AG08396 (cell line): ENCODE results near the gene AGXT.

Source experiments
- DNase-seq: peaks from one replicate; pipeline ENCODE4 v3.0.0; 2012; ENCODE audit warnings: low spot score, mixed read lengths

Gene AGXT

DNA sequence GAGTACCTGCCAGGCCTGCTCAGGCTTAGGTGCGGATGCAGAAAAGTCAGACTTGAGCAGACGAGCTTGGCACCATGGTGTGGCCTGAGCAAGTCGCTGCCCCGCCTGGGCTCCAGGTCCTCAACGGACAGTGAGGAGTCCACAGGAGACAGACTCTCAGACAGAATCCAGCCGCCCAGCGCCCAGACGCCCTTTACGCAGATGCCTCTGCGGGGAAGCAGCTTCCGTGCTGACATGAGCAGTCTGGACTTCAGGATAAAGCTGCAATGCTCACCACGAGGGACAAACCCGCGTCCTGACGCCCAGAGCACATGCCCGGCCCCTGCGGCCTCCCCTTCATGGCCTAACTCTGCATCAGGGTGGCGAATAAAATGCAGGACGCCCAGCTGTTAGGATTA is 30.8 kb downstream of the AGXT start:
- no peak for DNase-seq

DNA sequence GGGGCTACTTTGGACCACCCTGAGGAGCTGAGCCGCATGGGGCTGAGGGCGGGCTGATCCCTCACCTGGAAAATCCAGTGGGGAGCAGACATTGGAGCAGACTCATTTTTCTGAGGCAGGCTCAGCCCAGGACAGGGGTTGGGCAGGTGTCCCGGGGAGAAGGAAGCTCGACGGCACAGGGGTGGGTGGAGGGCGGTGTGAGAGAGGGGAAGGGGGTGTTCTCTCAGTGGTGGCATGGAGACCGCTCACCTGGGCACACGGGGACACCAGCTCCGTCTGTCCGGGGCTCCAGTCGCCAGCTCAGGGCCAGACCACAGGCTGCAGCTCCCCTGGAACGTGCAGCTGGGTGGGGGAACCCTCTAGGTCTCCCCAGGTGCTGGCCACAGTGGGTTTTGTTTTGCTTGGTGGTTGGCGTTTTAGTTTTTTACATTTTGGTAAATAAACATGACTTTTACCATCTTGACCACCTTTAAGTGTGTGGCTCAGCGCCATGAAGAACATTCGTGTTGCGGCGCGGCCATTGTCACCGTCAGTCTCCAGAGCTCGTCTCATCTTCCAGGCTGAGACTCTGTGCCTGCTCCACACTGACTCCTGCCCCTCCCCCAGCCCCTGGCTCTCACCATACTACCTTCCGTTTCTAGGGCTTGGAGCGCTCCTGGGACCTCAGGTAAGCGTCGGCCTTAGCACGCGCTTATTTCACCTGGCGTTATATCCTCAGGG is 31.7 kb downstream of the AGXT start:
- DNase-seq: no peak

DNA sequence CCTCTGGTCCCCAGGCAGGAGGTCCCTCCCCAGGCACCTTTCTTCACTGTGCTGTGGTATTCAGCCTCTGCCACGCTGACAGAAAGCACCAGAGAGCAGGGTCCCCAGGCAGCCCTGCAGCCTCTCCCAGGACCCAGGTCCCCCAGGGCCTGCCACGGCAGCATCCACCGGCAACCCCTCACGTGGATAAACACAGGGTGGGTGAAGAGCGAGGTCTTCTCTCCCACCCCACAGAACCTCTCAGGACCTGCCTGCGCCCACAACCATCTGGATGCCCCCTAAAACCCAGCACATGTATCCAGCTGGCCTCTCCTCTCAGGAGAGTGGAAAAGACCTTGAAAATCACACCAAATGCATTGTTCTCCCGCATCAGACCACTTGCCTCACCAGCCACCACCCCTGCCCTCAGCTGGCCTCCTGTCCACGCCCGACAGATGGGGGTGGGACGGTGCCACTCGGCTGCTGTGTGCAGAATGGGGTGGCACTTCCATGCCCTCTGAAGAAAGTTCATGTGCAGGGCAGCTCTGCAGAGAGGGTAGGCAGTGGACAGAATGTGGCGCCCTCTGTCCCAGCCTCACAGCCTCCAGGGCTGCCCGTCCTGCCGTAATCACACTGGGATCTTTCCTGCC is 33.5 kb downstream of the AGXT start:
- DNase-seq: no peak

DNA sequence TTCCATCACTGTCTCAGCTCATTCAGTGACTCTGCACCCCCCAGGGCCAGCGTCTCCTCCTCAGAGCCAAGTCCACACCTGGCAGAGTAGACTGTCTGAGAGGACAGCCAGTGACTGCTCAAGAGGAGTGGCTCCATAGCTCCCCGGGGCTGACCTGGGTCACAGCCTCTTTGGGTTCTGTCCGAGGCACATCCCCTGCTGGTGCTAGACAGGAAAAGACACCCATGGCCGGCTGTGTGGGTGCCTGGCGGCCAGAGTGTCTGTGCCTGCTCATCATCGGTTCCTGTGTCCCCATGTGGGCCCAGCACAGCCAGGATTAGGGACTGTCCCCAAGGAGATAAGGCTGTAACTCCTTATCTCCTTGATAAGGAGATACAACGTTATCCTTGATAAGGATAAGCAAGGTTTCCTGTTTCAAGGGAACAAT is 34.0 kb downstream of the AGXT start:
- no peak for DNase-seq

DNA sequence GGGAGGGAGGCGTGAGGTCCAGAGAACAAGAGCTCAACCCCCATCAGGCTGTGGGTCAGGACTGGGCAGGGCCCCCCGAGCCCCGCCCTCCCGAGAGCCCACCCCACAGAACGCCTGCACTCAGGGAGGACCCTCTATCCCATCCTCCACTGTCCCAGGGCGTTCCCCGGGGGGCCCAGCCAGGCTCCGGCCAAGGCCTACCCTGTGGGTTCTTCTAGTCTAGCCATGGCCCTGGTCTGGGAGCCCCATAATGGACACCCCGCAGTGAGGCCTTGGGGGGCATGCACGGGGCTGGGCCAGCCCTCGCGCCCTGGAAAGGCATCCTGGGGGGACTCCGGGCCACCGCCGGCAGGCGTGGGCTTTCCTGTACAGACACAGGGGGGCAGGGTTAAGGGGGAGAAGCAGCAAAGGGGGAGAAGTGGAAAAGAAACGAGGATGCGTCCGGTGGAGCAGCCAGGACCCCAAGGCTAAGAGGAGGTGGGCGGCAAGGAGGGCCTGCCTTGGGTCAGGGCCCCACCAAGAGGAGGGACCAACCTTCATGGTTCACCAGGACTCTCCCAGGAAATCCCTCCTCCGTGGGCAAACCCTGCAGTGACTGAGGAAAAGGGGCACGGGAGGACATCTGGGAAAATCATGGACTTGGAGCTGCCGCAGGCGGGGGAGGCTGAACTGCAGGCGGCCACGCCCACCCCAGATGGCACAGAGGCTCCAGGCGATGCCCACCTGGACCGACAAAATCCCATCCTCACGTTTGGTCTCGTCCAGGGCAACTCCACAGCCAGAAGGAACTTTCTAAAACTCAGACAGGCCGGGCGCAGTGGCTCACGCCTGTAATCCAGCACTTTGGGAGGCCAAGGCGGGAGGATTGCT is 34.8 kb downstream of the AGXT start:
- DNase-seq: no peak

DNA sequence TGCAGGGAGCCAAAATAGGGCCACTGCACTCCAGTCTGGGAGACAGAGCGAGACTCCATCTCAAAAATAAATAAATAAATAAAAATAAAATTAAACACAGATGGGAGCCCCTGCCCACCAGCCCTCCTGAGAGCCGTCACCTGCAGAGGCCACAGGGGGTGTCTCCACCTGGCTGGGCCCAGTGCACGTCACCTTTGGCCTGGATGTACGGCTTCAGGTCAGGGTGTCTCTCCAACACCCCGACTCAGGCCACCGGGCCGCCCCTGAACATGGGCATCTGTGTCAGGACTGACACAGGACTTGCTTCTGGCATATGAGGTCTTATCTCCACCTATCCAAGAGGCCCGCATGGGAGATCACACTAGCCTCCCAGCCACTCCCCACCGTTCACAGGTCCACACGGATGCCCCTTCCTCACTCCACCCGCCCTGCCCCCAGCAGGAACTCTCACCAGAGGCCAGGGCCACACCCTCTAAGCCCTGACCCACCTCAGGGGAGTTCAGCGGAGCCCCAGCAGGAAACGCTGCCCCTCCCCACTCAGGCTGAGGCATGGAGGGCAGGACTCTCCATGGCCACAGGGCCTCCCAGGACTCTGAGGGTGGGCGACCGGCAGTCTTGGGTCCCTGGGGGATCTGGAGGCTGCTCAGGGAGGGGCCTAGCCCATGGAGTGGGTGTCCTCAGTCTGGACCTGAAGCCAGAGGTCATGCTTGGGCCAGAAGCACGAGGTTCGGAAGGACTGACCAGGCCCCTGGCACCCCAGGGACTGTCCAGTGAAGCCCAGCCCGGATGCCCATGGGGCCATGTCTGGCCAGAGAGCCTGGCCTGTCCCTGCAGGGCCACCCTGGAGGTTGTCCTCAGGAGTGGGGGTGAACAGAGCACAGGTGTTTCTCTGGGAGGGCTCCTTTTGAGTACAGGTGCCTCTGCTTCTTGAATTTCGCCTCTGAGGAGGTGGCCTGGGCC is 35.9 kb downstream of the AGXT start:
- DNase-seq: no peak

DNA sequence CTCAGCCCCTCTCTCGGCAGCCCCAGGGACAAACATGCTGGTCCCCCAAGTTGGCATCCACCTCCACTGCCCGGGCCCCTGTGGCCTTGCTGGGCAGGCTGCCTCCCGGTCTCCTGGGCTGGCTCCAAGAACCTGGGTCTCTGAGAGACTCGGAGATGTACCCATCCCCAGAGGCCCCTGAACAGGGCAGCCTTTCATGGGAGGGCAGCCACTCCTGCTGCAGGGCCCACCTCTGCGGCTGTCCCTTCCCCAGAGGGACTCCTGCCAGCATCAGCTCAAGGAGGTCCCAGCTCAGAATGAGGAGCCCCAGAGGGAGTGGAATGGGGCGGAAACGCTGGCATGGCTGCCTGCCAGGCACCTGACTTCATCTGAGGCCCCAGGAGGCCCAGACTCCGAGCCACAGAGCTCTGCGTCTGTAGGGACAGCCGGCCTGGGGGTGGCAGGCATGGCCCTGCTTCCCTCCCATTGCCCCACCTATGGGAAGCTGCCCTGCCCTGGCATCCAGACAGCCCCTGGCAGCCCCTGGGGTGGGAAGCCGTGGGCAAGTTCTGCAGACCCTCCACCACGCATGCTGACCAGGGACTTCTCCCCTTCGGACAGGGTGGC is 36.7 kb downstream of the AGXT start:
- DNase-seq: no peak

DNA sequence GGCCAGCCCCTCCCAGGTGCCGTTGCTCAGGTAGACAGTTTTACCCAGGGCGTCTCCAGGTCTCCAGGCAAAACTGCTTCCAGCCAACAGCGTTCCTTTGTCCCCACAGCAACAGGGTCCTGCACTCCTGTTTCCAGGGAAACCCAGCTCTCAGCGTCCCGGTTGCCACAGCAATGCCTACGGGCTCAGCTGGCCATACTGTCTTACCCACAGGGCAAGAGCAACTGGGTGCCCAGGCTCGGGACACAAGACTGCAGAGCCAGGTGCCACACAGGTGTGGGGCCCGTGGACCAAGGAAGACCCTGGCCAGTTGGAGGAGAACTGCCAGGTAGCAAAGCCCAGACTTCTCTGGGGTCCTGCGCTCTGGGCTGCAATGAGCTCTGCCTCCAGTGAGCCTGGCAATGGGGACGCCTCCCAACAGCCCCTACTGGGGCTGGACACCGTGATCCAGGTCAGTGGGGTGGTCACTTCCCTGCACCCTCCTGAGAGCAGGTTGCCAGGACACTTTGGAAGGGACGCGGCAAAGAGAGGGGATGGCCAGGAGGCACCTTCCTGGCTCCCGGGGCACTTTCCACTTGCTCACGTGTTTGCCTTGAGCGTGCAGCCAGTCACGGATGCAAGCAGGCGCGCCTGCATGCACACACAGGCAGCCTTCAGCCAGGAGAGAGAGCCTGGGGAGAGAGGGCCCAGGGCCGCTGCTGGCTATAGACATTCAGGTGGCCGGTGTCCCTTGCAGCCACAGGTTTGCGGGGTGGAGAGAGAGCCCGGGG is 37.7 kb downstream of the AGXT start, which contains the start of gene CROCC2:
Gene CROCC2, plus strand, starts transcription at position 196 of the 770 bp plus-strand sequence. Its CDS starts 178 bp downstream, at position 374.
- no peak for DNase-seq

DNA sequence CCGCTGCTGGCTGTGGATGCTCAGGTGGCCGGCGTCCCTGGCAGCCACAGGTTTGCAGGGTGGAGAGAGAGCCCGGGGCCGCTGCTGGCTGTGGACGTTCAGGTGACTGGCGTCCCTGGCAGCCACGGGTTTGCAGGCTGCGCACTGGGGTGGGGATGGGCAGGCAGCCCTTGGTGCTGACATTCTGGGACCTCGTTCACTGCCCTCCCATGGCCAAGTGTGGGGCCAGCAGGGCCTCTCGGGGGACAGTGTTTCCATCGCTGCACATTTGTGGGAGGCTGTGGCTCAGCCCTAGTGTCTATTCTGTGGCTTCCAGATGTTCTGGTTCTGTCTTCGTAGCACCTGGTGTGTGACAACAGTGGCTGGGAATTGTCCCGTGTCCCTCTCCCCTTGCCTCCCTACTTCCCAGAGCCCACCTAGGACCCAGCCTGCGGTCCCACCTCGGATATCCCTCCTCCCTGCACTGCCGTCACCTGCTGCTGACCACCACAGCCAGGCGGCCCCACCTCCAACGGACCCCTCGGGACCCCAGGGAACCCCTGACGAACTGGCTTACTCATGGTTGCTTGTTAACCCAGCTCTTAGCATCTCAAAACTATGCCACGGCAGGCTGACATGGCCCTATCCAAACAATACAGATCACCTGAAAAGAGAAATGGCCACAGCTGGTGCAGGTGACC is 38.4 kb downstream of the AGXT start:
- no peak for DNase-seq

DNA sequence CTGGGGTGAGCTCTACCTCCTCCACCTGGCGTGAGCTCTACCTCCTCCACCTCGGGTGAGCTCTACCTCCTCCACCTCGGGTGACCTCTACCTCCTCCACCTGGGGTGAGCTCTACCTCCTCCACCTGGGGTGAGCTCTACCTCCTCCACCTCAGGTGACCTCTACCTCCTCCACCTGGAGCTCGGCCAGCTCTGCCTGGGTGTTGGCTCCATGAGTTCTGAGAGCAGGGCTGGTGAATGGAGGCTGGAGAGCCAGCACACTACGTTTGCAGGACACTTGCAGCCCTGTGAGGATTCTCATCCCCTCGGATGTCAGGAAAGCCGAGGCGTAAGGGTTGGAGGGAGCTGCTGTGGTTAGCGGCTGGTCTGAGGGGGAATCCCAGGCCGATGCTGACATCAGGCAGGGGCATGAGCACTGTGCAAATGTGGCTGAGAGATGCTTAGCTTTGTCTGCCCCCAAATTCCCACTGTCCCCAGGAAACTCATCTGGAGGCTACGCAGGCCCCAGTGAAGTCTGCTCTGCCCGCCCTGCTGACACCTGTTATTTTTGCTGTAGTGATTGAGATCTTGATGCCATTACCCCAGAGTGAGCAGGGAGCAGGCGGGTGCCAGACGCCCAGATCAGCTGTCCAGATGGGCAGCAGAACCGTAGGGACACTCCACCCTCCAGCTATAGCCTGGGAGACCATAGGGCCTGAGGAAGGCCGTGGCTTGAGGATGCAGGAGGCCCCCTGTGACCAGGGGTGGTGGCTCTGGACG is 40.8 kb downstream of the AGXT start:
- no peak for DNase-seq

DNA sequence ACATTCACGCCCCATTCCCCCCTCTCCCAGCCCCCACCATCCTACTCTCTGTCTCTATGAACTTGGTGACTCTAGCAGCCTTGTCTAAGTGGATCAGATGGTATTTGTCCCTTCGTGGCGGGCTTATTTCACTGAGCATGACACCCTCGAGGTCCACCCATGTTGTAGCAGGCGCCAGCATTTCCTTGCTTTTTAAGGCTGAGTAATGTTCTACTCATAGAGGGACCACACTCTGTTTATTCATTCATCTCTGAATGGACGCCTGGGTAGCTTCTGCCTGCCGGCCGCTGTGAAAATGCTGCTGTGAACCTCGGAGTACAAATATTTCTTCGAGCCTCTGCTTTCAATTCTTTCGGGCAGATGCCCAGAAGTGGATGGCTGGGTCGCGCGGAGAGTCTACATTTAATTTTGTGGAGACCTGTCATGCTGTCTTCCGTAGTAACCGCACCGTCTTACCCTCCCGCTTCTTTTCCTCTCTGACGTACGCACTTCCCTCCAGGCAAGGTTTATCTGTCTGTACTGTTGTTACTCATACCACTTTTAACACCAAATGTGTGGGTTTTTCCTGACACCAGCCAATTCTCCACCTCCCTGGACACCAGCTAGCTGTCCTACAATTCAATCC is 43.1 kb downstream of the AGXT start:
- peak; percentile 49 for DNase-seq

DNA sequence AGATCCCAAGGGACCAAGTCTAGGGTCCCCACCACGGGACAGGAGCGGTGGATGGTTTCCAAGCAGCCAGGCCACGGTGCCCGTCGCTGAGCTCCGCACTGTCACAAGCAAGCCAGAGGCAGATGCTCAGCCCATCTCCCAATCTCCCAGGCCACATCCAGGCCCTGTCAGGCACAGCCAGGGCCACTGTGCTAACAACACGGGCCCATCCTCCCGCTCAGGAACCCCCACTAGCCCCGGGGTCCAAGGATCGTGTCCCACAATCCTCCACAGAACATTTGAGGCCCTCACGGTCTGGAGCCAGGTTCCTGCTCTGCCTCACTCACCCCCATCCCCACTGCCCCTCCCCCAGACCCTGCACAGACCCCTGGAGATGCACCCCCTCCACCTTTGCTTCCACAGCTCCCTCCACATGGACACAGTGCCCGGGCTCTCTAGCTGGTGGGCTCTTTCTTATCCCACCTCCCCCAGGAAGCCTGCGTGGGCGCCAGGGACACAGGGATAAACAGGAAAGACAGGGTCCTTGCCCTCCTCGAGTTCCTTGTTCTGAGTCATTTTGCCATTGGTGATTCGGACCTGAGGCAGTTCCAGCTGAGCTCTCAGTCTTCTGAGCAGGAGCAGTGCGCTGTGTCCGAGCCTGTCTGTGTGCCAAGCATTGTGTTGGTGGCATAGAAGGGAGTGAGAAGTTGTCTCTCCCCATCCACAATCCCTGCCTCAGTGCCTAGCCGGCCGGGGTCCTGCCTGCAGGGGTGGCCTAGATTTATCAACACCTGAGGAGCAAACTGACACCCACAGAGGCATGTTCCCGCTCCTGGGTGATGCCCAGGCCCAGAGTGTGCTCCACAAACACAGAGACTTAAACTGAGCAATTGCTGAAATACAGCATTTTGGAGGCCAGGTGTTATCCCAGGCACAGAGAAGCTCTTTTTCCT is 44.5 kb downstream of the AGXT start:
- DNase-seq: no peak

DNA sequence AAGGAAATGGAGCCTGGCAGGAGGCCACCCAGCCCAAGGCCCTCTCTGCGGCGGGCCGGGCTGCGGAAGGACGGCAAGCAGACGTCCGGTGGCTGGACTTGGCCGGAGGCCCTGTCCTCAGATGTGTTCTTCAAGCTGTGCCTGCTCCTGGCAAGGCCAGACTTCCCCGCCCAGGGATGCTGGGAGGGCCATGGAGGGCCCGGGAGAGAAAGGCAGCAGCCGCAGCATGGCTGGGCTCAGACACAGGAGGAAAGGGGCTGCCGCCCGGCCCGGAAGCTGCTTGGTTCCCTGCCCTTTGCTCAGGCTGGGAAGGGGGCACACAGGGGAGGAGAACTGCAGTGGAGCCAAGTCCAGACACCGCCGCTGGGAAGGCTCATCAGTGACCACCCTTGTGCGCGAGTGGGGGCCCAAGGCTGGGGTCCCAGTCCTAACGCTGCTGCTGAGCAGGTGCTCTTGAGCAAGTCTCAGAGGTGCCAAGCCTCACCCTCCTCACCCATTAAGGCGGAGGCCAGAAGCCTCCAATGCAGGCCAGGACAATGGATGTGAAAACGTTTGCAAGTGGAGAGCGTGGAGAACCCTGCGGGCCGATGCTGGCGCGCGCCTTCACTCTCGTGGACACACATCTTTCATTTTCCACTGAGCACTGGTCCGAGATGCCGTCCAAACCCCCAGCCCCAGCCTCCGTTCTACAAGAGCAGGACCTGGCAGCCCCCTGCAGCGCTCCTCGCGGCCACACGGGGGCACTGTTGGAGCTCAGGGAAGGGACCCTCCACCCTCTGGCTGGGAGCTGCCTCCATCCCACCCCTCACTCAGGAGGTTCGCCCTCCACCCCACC is 45.4 kb downstream of the AGXT start:
- peak; percentile 76 for DNase-seq

DNA sequence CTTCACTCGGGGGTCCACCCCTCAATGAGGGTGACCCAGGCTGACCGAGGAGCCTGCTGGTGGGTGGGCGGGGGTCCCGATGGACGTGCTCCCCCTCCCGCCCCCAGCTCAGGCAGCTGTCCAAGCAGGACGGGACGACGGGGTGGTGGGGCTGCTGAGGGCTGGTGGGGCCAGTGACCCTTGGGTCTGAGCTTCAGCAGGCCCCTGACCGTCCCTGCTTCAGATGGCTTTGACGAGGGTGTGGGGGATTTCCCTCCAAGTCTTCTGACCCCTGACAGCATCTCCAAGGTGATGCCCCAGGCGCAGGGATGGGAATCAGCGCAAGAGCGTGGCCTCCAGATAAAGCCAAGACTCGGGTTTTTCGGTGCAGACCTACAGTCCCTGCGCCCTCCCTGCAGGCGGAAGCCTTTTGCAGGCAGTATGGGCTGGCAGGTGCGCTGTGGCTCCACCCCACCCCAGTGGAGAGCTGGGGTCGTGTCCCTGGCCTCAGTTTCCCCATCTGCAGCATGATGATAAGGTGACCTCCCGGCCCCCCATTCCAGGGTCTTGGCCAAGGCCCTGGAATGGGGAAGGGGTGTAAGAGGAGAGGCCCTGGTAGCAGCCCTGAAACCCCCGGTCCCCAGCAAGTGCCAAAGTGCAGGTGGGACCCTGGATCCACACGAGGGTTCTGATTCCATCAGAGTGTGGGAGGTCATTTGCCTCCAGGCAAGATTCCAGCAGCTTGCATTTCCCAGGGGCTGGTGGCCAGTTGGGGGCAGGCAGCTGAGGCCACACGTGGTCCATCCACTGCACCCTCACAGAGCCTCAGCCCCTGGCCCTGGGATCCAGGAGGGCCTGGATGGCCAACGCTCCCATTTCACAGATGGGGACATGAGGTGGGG is 46.3 kb downstream of the AGXT start:
- no peak for DNase-seq

DNA sequence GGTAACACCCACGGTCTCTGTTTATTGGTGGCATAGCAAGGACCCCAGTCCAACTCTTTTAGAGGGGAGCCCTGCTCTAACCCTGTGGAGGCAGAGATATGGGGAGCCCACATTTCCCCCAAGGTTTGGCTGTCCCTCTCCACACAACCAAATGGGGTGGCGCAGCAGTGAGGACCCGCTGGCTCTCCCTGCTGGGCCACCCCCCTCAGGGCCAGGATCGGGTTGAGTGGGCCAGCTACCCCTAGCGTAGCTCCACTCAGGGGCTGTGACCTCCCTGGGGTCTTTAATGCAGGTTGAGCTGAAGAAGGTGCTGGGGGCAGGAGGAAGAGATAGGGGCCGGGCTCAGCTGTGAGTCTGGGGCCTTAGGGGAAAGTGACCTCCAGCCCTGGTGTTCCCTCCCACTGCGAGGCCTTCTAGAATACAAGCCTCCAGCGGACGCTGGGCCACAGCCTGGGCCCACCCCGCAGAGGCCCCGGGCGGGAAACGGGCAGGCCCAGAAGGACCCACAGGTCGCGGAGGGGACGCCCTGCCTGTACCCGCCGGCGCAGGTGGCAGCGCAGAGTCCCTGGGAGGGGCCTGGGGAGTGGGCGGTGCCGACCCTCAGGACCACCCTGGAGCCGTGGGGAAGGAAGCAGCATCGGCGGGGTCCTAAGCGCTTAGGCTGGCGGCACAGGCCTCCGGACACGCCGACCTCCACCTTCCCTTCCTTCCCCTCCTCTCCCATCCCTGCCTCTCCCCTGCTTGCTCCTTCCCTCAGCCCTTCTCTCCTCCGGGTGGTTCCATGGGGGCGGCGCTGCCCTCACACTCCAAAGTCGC is 47.1 kb downstream of the AGXT start:
- DNase-seq: no peak
